HG02588 (cell line): ENCODE measurements around the gene TMPRSS9.
"Not testable (repeated sequence)": the region's sequence is repeated elsewhere in the genome, so short reads cannot be mapped to it uniquely, and the experiment has no call there.

Experiments
- ATAC-seq: cut with Tn5 transposase; IDR thresholded peaks from one replicate; pipeline ENCODE4 v1.9.1; 2021; ENCODE audit warnings: mild to moderate bottlenecking, moderate library complexity; ENCODE audit not compliant: unreplicated experiment

TMPRSS9 gene

DNA sequence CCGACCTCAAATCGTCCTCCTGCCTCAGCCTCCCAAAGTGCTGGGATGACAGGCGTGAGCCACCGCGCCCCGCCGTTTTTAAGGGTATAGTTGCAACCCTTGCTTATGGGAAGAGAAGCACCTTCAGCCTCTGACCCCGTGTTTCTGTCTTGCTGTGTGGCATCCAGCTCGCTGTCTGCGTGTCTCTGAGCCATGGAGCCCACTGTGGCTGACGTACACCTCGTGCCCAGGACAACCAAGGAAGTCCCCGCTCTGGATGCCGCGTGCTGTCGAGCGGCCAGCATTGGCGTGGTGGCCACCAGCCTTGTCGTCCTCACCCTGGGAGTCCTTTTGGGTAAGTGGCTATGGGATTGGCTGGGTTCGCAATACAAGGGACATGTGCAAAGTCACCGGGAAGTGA, 29.5 kb downstream of the TMPRSS9 start:
- ATAC-seq: no peak

- no peak for ATAC-seq
Measured at GRCh38 chr19:2391118-2391725, 31.2 kb downstream of the TMPRSS9 start.

DNA sequence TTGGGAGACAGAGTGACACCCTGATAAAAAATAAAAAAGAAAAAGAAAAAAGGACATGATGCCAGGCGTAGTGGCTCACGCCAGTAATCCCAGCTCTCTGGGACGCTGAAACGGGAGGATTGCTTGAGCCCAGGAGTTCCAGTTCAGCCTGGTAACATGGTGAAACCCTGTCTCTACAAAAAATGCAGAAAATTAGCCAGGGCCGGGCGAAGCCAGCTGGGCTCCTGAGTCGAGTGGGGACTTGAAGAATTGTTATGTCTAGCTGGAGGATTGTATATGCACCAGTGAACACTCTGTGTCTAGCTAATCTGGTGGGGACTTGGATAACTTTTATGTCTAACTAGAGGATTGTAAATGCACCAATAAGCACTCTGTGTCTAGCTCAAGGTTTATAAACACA, 32.3 kb downstream of the TMPRSS9 start:
- ATAC-seq: no peak

DNA sequence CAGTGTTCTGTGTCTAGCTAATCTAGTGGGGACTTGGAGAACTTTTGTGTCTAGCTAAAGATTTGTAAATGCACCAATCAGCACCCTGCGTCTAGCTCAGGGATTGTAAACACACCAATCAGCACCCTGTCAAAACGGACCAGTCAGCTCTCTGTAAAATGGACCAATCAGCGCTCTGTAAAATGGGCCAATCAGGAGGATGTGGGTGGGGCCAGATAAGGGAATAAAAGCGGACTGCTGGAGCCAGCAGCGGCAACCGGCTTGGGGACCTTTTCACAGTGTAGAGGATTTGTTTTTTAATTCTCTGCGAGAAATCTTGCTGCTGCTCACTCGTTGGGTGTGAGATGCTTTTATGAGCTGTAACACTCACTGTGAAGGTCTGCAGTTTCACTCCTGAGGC, 32.8 kb downstream of the TMPRSS9 start:
- not testable (repeated sequence) for ATAC-seq

- ATAC-seq: no peak
Measured at GRCh38 chr19:2394054-2394441, 34.0 kb downstream of the TMPRSS9 start.

DNA sequence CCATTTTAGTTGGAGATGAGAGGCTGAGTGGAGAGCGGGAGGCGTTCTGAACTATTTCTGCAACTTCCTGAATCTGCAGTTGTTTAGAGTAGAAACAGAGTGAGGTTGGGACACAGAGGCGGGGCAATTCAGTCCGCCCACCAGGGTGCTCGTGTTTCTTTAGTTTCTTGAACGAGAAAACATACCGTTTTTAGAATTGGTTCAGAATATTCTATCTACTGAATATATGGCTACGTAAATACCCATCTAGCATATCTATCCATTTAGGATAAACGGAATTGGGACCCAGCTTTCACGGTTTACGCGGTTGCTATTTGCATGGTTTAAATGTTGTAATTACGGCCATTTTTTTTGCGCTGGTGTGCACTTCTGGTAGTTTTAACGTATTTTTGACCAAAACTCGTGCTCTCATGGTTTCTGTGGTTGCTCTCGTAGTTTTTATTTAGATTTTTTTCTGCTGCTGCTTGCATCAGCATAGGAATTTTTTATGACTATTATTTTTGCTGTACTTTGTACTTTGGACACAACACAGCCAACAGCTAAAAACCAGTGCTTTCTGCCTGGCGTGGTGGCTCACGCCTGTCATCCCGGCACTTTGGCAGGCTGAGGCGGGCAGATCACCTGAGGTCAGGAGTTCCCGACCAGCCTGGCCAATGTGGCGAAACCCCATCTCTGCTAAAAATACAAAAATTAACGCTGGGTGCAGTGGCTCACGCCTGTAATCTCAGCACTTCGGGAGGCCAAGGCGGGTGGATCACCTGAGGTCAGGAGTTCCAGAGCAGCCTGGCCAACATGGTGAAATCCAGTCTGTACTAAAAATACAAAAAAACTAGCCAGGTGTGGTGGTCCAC, 34.6 kb downstream of the TMPRSS9 start:
- no peak for ATAC-seq

DNA sequence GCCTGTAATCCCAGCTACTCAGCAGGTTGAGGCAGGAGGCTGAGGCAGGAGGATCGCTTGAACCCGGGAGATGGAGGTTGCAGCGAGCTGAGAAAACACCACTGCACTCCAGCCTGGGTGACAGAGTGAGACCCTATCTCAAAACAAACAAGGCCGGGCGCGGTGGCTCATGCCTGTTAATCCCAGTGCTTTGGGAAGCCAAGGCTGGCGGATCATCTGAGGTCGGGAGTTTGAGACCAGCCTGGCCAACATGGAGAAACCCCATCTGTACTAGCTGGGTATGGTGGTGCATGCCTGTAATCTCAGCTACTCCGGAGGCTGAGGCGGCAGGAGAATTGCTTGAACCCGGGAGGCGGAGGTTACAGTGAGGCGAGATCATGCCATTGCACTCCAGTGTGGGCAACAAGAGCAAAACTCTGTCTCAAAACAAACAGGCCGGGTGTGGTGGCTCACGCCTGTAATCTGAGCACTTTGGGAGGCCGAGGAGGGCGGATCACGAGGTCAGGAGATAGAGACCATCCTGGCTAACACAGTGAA, 35.3 kb downstream of the TMPRSS9 start:
- not testable (repeated sequence) for ATAC-seq

DNA sequence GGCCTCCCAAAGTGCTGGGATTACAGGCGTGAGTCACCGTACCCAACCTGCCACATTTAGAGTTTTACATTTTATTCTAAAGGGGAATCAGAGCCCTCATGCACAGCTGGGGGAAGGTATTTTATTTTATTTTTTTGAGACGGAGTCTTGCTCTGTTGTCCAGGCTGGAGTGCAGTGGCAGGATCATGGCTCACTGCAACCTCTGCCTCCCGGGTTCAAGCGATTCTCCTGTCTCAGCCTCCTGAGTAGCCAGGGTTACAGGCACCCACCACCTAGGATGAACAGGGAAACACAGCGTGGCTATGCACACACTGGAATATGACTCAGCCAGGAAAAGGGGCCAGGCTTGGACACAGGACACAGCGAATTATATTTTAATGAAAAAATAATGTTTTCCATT, 37.1 kb downstream of the TMPRSS9 start:
- ATAC-seq: not testable (repeated sequence)

DNA sequence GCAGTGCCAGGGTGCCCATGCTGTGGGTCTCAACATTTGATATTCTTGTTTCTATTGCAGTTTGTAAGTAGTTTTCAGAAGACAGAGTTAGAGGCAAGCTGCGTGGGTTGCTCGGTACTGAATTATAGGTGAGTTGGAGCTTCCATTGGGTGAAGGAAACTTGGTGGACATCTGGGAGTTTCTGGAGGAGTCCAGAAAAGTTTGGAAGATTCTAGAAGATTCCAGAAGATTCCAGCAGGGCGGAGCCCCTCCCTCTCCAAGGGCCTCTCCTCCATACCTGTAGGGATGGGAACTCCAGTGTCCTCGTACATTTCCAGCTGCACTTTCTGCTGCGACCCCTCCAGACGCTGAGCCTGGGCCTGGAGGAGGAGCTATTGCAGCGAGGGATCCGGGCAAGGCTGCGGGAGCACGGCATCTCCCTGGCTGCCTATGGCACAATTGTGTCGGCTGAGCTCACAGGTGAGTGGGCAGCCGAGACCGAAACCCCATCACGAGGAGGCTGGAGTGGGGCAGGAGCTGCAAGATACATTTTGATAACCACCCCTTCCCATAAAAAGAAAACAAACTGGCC, 38.8 kb downstream of the TMPRSS9 start:
- no peak for ATAC-seq

DNA sequence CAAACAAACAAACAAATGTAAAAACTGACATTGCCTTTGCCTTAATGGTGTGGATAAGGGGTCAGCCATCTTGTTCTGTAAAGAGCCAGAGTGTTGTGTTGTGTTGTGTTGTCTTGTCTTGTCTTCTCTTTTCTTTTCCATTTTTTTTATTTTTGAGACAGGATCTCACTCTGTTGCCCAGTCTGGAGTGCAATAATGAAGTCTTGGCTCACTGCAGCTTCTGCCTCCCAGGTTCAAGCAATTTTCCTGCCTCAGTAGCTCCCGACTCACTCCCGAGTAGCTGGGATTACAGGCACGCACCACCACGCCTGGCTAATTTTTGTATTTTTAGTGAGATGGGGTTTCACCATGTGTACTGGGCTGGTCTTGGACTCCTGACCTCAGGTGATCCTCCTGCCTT, 39.5 kb downstream of the TMPRSS9 start:
- ATAC-seq: no peak

DNA sequence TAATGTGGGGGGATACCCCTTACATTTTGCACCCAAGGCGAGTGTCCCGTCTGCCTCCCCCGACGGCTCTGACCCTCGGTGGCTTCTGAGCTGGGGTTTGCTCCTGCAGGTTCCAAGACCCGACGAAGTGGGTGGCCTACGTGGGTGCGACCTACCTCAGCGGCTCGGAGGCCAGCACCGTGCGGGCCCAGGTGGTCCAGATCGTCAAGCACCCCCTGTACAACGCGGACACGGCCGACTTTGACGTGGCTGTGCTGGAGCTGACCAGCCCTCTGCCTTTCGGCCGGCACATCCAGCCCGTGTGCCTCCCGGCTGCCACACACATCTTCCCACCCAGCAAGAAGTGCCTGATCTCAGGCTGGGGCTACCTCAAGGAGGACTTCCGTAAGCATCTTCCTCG, 48.2 kb downstream of the TMPRSS9 start:
- no peak for ATAC-seq

DNA sequence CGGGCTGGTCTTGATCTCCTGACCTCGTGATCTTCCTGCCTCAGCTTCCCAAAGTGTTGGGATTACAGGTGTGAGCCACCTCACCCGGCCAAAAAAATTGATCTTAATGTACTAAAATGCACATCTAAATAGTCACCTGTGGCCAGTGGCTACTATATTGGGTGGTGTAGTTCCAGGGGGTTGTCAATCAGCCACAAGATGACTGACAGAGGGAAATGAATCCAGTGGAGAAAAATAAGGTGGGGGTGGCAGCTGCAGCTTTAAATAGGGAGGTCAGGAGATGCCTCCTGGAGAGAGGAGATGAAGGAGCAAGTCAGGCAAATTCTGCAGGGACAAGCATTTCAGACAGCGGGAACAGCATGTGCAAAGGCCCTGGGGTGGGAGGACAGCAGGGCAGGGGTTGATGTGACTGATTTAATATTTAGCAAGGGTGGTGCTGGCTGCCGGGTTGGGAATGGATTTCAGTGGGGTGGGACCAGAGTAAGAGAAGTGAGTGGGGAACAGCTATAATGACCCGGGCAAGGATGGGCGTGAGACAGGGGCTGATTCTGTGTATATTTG, 49.4 kb downstream of the TMPRSS9 start:
- no peak for ATAC-seq

DNA sequence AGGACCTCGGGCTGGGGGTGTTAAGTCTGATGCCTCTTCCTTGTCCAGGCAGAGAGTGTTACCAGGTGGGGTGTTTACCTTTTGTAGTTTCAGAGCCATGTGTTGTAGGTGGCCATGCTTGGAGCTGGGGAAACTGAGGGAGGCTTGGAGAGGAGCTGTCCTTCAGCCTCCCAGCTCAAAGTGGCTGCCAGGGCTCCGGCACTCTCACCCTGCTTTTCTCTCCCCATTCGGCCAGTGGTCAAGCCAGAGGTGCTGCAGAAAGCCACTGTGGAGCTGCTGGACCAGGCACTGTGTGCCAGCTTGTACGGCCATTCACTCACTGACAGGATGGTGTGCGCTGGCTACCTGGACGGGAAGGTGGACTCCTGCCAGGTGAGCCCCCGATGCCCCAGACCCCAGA, 50.0 kb downstream of the TMPRSS9 start:
- no peak for ATAC-seq

- ATAC-seq: no peak
Measured at GRCh38 chr19:2411709-2412108, 51.6 kb downstream of the TMPRSS9 start.

DNA sequence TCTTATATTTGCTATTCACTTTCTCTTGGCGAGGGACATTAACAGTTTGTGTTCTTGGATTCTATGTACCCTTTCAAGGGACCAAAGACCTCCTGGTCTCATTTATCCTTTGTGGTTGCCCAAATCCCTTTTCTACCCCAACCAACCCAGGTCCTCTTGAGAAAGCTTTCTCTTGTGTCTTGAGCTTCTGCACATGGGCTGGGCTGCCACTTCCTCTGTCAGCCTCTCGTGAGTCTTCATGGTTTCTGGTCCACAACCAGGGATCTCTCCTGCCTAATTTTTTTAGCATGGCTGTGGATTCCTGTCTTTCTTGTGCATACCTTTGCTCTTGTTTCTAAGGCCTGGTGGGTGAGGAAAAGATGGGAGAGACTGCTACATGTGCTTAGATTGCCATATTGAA, 52.4 kb downstream of the TMPRSS9 start:
- ATAC-seq: no peak

DNA sequence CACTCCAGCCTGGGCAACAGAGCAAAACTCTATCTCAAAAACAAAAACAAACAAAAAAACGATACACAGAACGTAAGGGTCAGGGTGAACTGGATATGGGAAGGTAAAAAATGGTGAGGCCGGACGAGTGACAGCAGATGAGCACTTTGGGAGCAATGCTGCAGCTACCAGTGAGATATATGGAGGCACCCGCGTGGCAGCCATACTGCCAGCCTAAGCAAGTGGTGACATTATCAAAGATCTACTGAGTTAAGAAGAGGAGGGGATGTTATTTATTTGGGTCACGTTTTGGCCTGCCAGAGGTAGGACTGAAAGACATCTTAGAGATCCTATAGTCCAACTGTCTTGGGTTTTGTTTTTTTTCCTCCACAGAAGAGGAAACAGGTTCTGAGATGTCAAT, 53.1 kb downstream of the TMPRSS9 start:
- no peak for ATAC-seq

DNA sequence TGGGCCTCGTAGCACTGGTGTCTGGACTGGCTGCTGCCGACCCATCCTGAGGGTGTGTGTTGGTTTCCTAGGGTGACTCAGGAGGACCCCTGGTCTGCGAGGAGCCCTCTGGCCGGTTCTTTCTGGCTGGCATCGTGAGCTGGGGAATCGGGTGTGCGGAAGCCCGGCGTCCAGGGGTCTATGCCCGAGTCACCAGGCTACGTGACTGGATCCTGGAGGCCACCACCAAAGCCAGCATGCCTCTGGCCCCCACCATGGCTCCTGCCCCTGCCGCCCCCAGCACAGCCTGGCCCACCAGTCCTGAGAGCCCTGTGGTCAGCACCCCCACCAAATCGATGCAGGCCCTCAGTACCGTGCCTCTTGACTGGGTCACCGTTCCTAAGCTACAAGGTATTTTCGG, 53.6 kb downstream of the TMPRSS9 start:
- no peak for ATAC-seq

DNA sequence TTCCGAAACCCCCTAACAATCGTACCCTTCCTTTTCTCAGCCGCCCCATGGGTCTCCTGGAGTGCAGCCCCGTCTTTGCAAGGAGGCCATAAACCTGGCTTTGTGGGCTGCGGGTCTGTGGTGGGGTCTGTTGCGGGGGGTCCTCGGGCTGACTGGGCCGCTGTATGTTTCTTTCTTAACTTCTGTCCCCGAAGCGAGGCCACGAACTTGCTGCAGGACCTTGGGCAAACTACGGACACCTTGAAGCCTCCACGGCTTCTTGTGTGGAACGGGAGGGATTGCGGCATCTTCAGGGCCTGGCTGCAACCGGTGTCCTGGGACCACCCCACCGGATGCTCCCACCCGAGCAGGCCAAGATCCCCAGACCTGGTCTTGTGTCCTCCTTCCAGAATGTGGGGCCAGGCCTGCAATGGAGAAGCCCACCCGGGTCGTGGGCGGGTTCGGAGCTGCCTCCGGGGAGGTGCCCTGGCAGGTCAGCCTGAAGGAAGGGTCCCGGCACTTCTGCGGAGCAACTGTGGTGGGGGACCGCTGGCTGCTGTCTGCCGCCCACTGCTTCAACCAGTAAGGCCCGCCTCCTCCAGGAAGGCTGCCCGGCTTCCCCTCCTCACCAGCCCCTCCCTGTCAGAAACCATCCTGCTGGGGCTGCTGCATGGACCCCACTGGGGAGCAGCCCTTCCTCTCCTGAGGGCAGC, 55.4 kb downstream of the TMPRSS9 start:
- ATAC-seq: no peak

- ATAC-seq: no peak
Measured at GRCh38 chr19:2415973-2416319, 55.9 kb downstream of the TMPRSS9 start.

DNA sequence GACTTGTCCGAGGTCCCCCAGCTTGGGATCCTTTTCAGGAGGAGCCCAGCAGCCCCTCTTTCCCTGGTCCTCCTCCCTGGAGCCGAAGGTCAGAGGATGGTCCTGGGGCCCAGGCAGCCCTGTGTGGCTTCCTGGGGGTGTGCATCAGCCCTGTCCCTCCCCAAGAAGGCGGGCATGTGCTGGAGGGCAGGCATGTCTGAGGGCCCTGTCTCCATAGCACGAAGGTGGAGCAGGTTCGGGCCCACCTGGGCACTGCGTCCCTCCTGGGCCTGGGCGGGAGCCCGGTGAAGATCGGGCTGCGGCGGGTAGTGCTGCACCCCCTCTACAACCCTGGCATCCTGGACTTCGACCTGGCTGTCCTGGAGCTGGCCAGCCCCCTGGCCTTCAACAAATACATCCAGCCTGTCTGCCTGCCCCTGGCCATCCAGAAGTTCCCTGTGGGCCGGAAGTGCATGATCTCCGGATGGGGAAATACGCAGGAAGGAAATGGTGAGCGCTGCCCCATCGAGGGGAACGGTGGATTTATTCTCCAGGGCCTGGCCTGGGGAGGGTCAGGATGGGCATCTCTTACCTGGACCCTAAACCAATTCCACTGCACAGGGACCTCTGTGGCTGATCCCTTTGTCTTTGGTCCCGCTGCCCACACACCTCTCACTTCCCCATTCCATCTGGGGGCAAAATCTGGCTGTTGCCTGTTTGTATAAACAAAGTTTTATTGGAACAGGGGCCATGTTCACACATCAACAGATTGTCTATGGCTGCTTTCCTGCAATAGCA, 56.4 kb downstream of the TMPRSS9 start:
- no peak for ATAC-seq
